GM12878 (cell line): ENCODE data around the gene BDH2. TPM values are rescaled to one million over a fixed set of nuclear protein-coding genes. Genes with fewer than 3 reads are reported as not detected.

Source experiments
- ATAC-seq: fragments of 200-7000 bp; cut with Tn5 transposase; 3 replicates; pipeline ENCODE4 v1.9.1; 2020; ENCODE audit warnings: mild to moderate bottlenecking, moderate library complexity
- BruUV-seq: library from RNA; stranded (reverse); fragments of 400-500 nt; replicated peaks from 2 replicates; lab custom pipeline; 2021; lab: Mats Ljungman, UMichigan
- CTCF ChIA-PET: fragments of 300-600 bp; sonication (Branson Sonifier 250); formaldehyde crosslinking; extraction: SDS; loops from one replicate; lab custom pipeline; 2021; ENCODE audit warnings: inconsistent platforms; lab: Yijun Ruan, JAX
- POLR2A ChIA-PET: fragments of 350-600 bp; formaldehyde crosslinking; extraction: SDS; loops from one replicate; lab custom pipeline; 2021; ENCODE audit warnings: inconsistent platforms; lab: Charles Lee
- RAD21 ChIA-PET: fragments of 300-600 bp; sonication (Branson Sonifier 250); formaldehyde crosslinking; loops from one replicate; lab custom pipeline; 2023; ENCODE audit warnings: antibody characterized with exemption; ENCODE audit not compliant: unreplicated experiment; lab: Charles Lee
- SMC1A ChIA-PET: fragments of 300-600 bp; sonication (Branson Sonifier 250); formaldehyde crosslinking; loops from one replicate; lab custom pipeline; 2023; ENCODE audit not compliant: unreplicated experiment, uncharacterized antibody; lab: Charles Lee
- DNase-seq: peaks from one replicate; pipeline ENCODE4 v3.0.0-alpha.2; 2011; ENCODE audit warnings: low read depth, low spot score
- FAIRE-seq: peaks from 3 replicates; lab custom pipeline; 2011; peaks lifted over from hg19 to GRCh38; lab: Jason Lieb, UNC
- H2AFZ ChIP-seq: 2 replicates; pipeline ENCODE4 v1.6.0; 2011; ENCODE audit warnings: low read depth, low read length, control low read depth; ENCODE audit not compliant: control insufficient read depth
- H3K27ac ChIP-seq: 2 replicates; pipeline ENCODE4 v1.5.1; 2011; ENCODE audit warnings: control low read depth; ENCODE audit not compliant: control insufficient read depth, insufficient read depth
- H3K27me3 ChIP-seq, 2 experiments: replicated peaks in 1 of 2; 2 replicates each; pipeline versions ENCODE4 v1.6.0 to v1.6.1; 2011; ENCODE audit warnings: low read length in 1 of 2; ENCODE audit not compliant: control insufficient read depth in 2 of 2, insufficient read depth in 2 of 2
- H3K36me3 ChIP-seq, 2 experiments: 2 replicates each; pipeline ENCODE4 v1.5.1; 2011; ENCODE audit warnings: low read length in 1 of 2; ENCODE audit not compliant: control insufficient read depth in 2 of 2, insufficient read depth in 2 of 2
- H3K4me1 ChIP-seq: 2 replicates; pipeline ENCODE4 v1.6.1; 2011; ENCODE audit warnings: mild to moderate bottlenecking, low read length, moderate library complexity, mixed read lengths; ENCODE audit not compliant: control insufficient read depth, insufficient read depth
- H3K4me2 ChIP-seq: 2 replicates; pipeline ENCODE4 v1.6.0; 2011; ENCODE audit warnings: control low read depth; ENCODE audit not compliant: control insufficient read depth, insufficient read depth
- H3K4me3 ChIP-seq: fragments of 200-600 bp; sonication (generic); 2 replicates; pipeline ENCODE4 v1.5.1; 2016
- H3K79me2 ChIP-seq: 2 replicates; pipeline ENCODE4 v1.6.0; 2011; ENCODE audit warnings: low read length; ENCODE audit not compliant: control insufficient read depth, insufficient read depth
- H3K9ac ChIP-seq: 2 replicates; pipeline ENCODE4 v1.8.0; 2011; ENCODE audit warnings: low read length, control low read depth, mixed read lengths; ENCODE audit not compliant: control insufficient read depth, insufficient read depth
- H3K9me3 ChIP-seq: replicated peaks from 3 replicates; pipeline ENCODE4 v1.5.1; 2011; ENCODE audit warnings: mild to moderate bottlenecking, low read length; ENCODE audit not compliant: control insufficient read depth, insufficient read depth
- H4K20me1 ChIP-seq: 2 replicates; pipeline ENCODE4 v1.6.0; 2011; ENCODE audit not compliant: control insufficient read depth, insufficient read depth
- CEBPB ChIP-seq, 2 experiments: fragments of 150-350 bp in 1 of 2; IDR thresholded peaks; 2 replicates each; pipeline ENCODE4 v1.6.1; 2012 to 2014; ENCODE audit warnings: low read depth in 2 of 2, low read length in 2 of 2, borderline replicate concordance in 1 of 2, inconsistent platforms in 1 of 2
- CUX1 ChIP-seq: IDR thresholded peaks from 2 replicates; pipeline ENCODE4 v1.6.1; 2012; ENCODE audit warnings: improper control_type of control experiment, low read depth, low read length; ENCODE audit not compliant: insufficient replicate concordance
- FOXM1 ChIP-seq: IDR thresholded peaks from 2 replicates; pipeline ENCODE4 v1.6.1; 2012; ENCODE audit warnings: low read depth, mild to moderate bottlenecking, inconsistent platforms, low read length, moderate library complexity
- NFIC ChIP-seq: IDR thresholded peaks from 2 replicates; pipeline ENCODE4 v1.6.1; 2012; ENCODE audit warnings: low read depth, mild to moderate bottlenecking, inconsistent platforms, low read length, moderate library complexity
- POLR2AphosphoS5 ChIP-seq: IDR thresholded peaks from 2 replicates; pipeline ENCODE4 v1.6.1; 2011; ENCODE audit warnings: mild to moderate bottlenecking, low read length, inconsistent platforms
- RFX5 ChIP-seq: IDR thresholded peaks from 2 replicates; pipeline ENCODE4 v1.6.1; 2011; ENCODE audit warnings: low read depth, low read length, improper control_type of control experiment
- STAT3 ChIP-seq: IDR thresholded peaks from 2 replicates; pipeline ENCODE4 v1.6.1; 2011; ENCODE audit warnings: low read depth, low read length, improper control_type of control experiment
- ZNF592 ChIP-seq: fragments of 450-650 bp; IDR thresholded peaks from 2 replicates; pipeline ENCODE4 v1.6.1; 2017; ENCODE audit warnings: mild to moderate bottlenecking, moderate library complexity
- WGBS: methylation state at CpG from one replicate; pipeline ENCODE4 v1.1.6; 2016; ENCODE audit warnings: low lambda C conversion rate; ENCODE audit not compliant: insufficient replicate concordance, insufficient coverage; ENCODE audit errors: missing lambda C conversion rate; 5-methylcytosine and 5-hydroxymethylcytosine counted together
- in situ Hi-C: fragments of 300-500 bp; cut with MboI; formaldehyde crosslinking; loops from 9 replicates; pipeline ENCODE4 v1.14.3; 2018; ENCODE audit warnings: mixed read lengths
- intact Hi-C: fragments of 100-400 bp; cut with micrococcal nuclease; formaldehyde crosslinking; loops from one replicate; pipeline ENCODE4 v1.14.2; 2022; ENCODE audit not compliant: unreplicated experiment
- polyA plus RNA-seq, 11 experiments: library from polyadenylated mRNA; depleted of rRNA in 4 of 11; unstranded in 6 of 11; stranded (reverse) in 5 of 11; fragments of >200 nt; fragmentation: Nextera tagmentation in 4 of 11; fragmentation: Illumina TruSeq in 1 of 11; extraction: Ambion mirVana in 4 of 11; extraction: Trizol in 1 of 11; gene quantifications; 1 replicate in 1 of 11; 2 replicates in 10 of 11; pipeline versions ENCODE4 v1.2.1 to v1.2.3, GENCODE V29; 2011 to 2016; ENCODE audit warnings: inconsistent platforms in 2 of 11, missing spikeins in 2 of 11, low read depth in 1 of 11
- total RNA-seq, 4 experiments: library from RNA; depleted of rRNA in 3 of 4; stranded (reverse); fragments of >200 nt in 3 of 4; fragmentation: Illumina TruSeq in 1 of 4; extraction: Trizol in 1 of 4; gene quantifications; 2 replicates each; pipeline versions ENCODE4 v1.2.1 to v1.2.3, GENCODE V29; 2013 to 2021
- TF ChIP-seq, protein P1 (sequence below): fragments of 450-650 bp; IDR thresholded peaks from 2 replicates; pipeline ENCODE4 v1.6.1; 2017; ENCODE audit warnings: mild to moderate bottlenecking, moderate library complexity

BDH2 gene
- total and polyA plus RNA-seq, 10 of the 15 experiments (the other 5 are each of a cell fraction or from before 2014, with no cell fraction given) = 20.9 to 47.3 (median 33.5) TPM

- Histone ChIP-seq H3K4me3 (no peak overlapping the region), H3K79me2 (peaks cover 2% of the 10 kb centered on the region), H3K9me3 (no peaks in the 10 kb centered on the region), H3K27ac (no peak overlapping the region), H3K36me3 (no peaks in the 10 kb centered on the region), H4K20me1 (no peaks in the 10 kb centered on the region), H3K9ac (no peak overlapping the region), H3K4me2 (no peak overlapping the region), H3K4me1 (peaks cover 6% of the 10 kb centered on the region), H3K27me3 (no peaks in the 10 kb centered on the region), H2AFZ (no peak overlapping the region)
- no TSS peak for BruUV-seq
- ATAC-seq (no peak), FAIRE-seq (no peak), DNase-seq (no peak)
- ChIA-PET RAD21 (interaction anchor here (3.6 kb wide), 1 partner anchor 269 kb away, joined by 13 read pairs; the partner anchor contains the start of gene UBE2D3), POLR2A (interaction anchor here (0.7 kb wide), 1 partner anchor 511 kb away, joined by 3 read pairs; no protein-coding TSS in a partner anchor), SMC1A (interaction anchor here (1.9 kb wide), 1 partner anchor 7 kb away, joined by 4 read pairs; no protein-coding TSS in a partner anchor), CTCF (interaction anchor here (0.7 to 11.9 kb wide), 3 partner anchors 53 to 89 kb away, joined by 3 to 179 read pairs (median 4); no protein-coding TSS in a partner anchor)
- in situ Hi-C loops = loop anchor here (10.0 kb wide), 1 partner anchor 472 kb away; no protein-coding TSS in a partner anchor
- TF ChIP-seq STAT3 (no peak), NFIC (no peak), CEBPB (IDR thresholded peaks at IDR 0.05; ENCODE audit: borderline replicate concordance in 1 of 2, low read depth in 2 of 2, low read length in 2 of 2) (no peak), POLR2AphosphoS5 (no peak), ZNF592 (no peak), CUX1 (no peak), RFX5 (no peak), FOXM1 (no peak)
- TF ChIP-seq, protein P1, sequence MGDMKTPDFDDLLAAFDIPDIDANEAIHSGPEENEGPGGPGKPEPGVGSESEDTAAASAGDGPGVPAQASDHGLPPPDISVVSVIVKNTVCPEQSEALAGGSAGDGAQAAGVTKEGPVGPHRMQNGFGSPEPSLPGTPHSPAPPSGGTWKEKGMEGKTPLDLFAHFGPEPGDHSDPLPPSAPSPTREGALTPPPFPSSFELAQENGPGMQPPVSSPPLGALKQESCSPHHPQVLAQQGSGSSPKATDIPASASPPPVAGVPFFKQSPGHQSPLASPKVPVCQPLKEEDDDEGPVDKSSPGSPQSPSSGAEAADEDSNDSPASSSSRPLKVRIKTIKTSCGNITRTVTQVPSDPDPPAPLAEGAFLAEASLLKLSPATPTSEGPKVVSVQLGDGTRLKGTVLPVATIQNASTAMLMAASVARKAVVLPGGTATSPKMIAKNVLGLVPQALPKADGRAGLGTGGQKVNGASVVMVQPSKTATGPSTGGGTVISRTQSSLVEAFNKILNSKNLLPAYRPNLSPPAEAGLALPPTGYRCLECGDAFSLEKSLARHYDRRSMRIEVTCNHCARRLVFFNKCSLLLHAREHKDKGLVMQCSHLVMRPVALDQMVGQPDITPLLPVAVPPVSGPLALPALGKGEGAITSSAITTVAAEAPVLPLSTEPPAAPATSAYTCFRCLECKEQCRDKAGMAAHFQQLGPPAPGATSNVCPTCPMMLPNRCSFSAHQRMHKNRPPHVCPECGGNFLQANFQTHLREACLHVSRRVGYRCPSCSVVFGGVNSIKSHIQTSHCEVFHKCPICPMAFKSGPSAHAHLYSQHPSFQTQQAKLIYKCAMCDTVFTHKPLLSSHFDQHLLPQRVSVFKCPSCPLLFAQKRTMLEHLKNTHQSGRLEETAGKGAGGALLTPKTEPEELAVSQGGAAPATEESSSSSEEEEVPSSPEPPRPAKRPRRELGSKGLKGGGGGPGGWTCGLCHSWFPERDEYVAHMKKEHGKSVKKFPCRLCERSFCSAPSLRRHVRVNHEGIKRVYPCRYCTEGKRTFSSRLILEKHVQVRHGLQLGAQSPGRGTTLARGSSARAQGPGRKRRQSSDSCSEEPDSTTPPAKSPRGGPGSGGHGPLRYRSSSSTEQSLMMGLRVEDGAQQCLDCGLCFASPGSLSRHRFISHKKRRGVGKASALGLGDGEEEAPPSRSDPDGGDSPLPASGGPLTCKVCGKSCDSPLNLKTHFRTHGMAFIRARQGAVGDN = no peak
- 95% methylated on average over 2 of the region's 2 CpGs for whole genome bisulfite sequencing
- intact Hi-C loops = loop anchor here (5.0 to 10.0 kb wide), 2 partner anchors 270 to 412 kb away; partner anchors contain the start of gene UBE2D3
Observed at GRCh38 chr4:103097112-103097511, 2.5 kb downstream of the BDH2 start.
